Nephron progenitor cell (in vitro differentiated cells): ENCODE data around the gene KRTAP5-1.

ENCODE experiments used
- DNase-seq: peaks from one replicate; pipeline ENCODE4 v3.0.0; 2021
- H3K27ac Mint-ChIP-seq: 2 replicates; pipeline ENCODE4 v1.8.0; 2021; ENCODE audit warnings: mild to moderate bottlenecking, moderate library complexity, mixed read lengths
- H3K27me3 Mint-ChIP-seq: 2 replicates; pipeline ENCODE4 v1.8.0; 2021; ENCODE audit warnings: mild to moderate bottlenecking, low read depth, mixed read lengths; ENCODE audit not compliant: poor library complexity
- H3K36me3 Mint-ChIP-seq: 2 replicates; pipeline ENCODE4 v1.8.0; 2021; ENCODE audit warnings: low read depth, mixed read lengths
- H3K4me1 Mint-ChIP-seq: 2 replicates; pipeline ENCODE4 v1.8.0; 2021; ENCODE audit warnings: mixed read lengths
- H3K4me3 Mint-ChIP-seq: 2 replicates; pipeline ENCODE4 v1.8.0; 2021; ENCODE audit warnings: mild to moderate bottlenecking, moderate library complexity, mixed read lengths
- H3K9me3 Mint-ChIP-seq: 2 replicates; pipeline ENCODE4 v1.8.0; 2021; ENCODE audit warnings: mild to moderate bottlenecking, moderate library complexity, mixed read lengths
- TF ChIP-seq, protein P1 (sequence below): fragments of 200-600 bp; sonication (generic); IDR thresholded peaks from 2 replicates; pipeline ENCODE4 v1.5.0; 2021; ENCODE audit warnings: antibody characterized with exemption

KRTAP5-1 gene

DNA sequence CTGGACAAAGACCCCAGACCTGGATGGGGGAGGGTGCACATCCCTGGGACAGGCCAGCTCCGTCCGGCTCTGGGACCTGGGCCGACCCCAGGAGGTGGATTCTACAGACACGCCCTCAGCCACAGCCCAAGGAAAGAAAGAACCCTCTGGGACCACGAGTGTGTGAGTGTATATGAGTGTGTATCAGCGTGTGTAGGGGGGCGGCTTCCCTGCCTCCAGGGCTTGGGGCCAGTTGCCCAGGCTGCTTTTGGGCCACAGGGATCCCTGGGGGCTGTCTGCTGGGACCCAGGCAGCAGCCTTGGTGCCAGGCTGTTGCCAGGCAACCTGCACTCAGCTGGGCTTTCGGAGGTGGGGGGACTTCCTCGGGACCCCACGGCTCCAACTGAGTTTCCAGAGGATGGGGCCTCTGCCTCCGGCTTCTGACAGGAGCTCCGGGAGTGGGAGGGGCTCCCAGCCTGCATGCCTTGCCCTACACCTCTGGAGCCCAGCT is 21.9 kb downstream of the KRTAP5-1 start:
- no peaks in the 10 kb centered on the region for H3K36me3 Mint-ChIP-seq

DNA sequence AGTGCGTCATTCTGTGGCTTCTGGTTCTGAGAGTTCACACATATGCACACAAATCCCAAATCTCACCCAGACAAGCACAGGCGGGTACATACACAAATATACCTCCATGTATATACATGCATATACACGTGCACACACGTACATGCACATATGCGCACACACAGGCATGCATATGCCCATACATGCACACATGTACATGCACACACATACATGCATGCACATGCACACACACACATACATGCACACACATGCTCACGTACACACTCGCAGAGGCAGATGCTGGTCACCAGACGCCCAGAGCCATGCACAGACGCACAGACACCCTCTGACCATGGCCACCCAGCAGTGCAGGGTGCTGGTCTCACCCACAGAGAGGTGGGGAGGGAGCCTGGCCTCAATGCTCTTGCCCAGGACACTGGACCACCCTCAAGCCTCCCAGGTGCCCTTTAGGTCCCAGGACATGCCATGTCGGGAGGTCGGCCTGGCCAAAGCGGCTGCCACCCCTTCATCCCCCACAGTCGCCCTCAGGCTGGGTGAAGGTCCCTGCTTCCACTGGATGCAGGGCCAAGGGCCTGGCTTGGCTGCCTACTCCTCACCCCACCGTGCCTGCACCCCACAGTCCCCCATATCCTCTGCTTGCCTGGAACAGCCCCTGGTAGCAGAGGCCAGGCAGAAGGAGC is 22.5 kb downstream of the KRTAP5-1 start:
- no peak for DNase-seq
- peaks cover 41% of the 10 kb centered on the region for H3K27me3 Mint-ChIP-seq
- no peaks in the 10 kb centered on the region for H3K9me3 Mint-ChIP-seq
- H3K4me3 Mint-ChIP-seq: no peak overlapping the region
- TF ChIP-seq, protein P1, sequence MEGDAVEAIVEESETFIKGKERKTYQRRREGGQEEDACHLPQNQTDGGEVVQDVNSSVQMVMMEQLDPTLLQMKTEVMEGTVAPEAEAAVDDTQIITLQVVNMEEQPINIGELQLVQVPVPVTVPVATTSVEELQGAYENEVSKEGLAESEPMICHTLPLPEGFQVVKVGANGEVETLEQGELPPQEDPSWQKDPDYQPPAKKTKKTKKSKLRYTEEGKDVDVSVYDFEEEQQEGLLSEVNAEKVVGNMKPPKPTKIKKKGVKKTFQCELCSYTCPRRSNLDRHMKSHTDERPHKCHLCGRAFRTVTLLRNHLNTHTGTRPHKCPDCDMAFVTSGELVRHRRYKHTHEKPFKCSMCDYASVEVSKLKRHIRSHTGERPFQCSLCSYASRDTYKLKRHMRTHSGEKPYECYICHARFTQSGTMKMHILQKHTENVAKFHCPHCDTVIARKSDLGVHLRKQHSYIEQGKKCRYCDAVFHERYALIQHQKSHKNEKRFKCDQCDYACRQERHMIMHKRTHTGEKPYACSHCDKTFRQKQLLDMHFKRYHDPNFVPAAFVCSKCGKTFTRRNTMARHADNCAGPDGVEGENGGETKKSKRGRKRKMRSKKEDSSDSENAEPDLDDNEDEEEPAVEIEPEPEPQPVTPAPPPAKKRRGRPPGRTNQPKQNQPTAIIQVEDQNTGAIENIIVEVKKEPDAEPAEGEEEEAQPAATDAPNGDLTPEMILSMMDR: no peak
- no peaks in the 10 kb centered on the region for H3K4me1 Mint-ChIP-seq
- H3K27ac Mint-ChIP-seq: no peak overlapping the region
- no peaks in the 10 kb centered on the region for H3K36me3 Mint-ChIP-seq

More for the DNA sequence above, 21.9 kb downstream of the KRTAP5-1 start:
- Mint-ChIP-seq H3K27ac (no peak overlapping the region), H3K4me3 (no peak overlapping the region), H3K4me1 (no peaks in the 10 kb centered on the region), H3K27me3 (peaks cover 35% of the 10 kb centered on the region), H3K9me3 (no peaks in the 10 kb centered on the region)
- no peak for DNase-seq
- TF ChIP-seq, protein P1: no peak

DNA sequence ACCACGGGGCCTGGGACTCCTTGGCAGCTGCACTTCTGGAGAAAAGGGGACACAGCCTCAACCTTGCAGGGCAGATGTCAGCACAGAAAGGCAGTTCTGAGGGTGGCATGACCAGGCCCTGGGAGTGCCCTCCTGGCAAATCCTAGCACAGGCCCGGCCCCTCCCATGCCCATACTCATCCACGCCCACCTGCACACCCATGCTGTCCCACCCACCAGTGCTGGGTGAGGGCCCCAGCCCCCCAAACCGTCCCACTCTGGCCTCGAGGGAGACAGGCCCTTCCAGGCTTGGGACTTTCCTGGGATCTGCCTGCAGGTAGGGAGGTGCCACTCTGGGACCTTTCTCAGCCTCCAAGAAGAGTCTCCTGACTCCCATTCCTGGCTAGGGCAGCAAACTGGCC is 23.1 kb downstream of the KRTAP5-1 start:
- H3K27ac Mint-ChIP-seq: no peak overlapping the region
- no peaks in the 10 kb centered on the region for H3K36me3 Mint-ChIP-seq
- no peaks in the 10 kb centered on the region for H3K9me3 Mint-ChIP-seq
- no peak for DNase-seq
- TF ChIP-seq, protein P1: no peak
- no peak overlapping the region for H3K4me3 Mint-ChIP-seq
- H3K4me1 Mint-ChIP-seq: no peaks in the 10 kb centered on the region
- peaks cover 46% of the 10 kb centered on the region for H3K27me3 Mint-ChIP-seq

DNA sequence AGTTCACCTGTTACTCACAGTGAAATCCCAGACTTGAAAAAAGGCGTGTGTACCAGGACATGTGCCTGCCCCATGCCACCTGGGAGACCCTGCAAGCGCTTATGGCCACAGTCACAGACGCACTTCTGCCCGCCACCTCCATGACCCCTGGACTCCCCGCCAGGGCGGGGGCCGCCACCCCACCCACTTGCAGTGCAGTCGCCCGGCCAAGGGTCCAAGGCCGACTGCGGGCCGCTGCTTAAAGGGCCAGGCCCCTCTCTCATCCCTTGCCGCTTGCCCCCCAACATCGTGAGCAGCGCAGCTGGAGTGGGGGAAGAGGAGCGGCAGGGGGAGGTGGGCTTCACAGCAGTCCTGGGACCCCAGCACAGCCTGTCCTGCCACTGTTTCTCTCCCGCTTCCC is 23.8 kb downstream of the KRTAP5-1 start:
- Mint-ChIP-seq H3K4me3 (no peak overlapping the region), H3K27ac (no peak overlapping the region), H3K9me3 (no peaks in the 10 kb centered on the region), H3K4me1 (no peaks in the 10 kb centered on the region), H3K27me3 (peaks cover 46% of the 10 kb centered on the region), H3K36me3 (no peaks in the 10 kb centered on the region)
- no peak for DNase-seq
- TF ChIP-seq, protein P1: no peak

DNA sequence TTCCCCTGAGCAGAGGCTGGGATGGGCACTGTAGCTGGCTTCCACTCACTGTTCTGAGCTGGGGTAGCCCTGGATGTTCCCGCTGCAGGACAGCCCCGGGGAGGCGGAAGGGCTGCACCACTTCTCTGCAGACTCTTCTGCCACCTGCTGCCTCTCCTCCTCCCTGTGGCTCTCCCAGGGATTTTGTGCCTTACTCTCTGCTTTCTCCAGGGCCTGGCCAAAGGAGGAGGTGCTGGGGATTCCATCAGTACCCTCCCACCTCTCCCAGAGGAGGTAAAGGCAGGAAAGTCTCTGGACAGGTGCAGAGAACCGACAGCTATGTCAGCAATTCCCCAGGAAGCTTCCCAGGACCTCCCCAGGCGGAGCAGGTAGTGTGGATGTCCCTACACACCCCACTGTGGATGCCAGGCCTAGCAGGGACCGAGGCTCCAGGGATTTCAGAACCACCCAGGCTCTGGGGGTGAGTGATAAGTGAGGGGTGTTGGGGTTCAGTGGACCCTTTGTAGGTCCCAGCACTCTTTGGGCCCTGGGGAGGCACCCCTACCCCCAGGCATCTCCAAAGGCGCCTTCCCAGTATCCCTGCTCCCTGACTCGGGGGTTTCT is 24.3 kb downstream of the KRTAP5-1 start:
- no peak for DNase-seq
- Mint-ChIP-seq H3K27me3 (peaks cover 48% of the 10 kb centered on the region), H3K4me3 (no peak overlapping the region), H3K9me3 (no peaks in the 10 kb centered on the region), H3K4me1 (no peaks in the 10 kb centered on the region), H3K36me3 (no peaks in the 10 kb centered on the region), H3K27ac (no peak overlapping the region)
- TF ChIP-seq, protein P1: no peak
